ENCODE measurements around the gene SMAP2.

SMAP2 gene

DNA sequence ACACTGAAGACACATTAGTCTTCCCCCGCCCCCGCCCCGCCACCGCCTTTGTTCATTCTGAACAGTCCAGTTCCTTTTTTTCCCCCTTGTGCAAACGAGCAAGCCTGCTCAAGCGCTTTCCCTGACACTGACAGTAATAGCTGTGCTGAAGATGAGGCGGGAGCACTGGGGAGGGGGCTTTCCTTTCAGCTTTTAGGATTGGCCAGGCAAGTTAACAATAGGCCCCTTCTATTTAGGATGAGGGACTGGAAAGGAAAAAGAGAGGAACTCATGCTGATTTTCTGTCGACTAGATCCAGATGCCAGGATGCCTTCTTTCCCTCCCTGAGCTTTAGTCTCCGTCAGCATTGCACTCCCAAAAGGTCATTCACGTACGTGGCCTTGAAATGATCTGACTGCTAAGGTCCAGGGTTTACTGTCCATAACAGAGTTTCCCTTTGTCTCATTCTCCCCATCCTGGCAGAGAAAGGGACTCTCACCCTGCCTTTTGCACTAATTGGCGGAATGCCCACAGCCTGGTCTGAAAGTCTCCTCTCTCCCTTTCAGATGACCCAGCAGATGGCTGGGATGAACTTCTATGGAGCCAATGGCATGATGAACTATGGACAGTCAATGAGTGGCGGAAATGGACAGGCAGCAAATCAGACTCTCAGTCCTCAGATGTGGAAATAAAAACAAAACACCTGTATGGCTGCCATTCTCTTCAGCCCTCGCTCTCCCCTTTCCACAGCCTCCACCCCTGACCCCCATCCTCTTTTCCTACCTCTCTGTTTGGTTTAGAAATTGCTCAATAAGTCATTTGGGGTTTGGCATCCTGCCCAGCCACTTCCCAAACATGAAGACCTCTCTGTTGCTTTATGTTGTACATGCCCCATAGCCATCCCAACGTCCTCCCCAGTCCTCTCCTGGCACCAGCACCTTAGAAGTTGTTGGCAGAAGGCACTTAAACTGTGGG lies 48.2 kb downstream of the SMAP2 start:
- DNase-seq (ENCODE audit: low read depth), result peak; percentile 24

- DNase-seq (ENCODE audit: low read depth), result no peak
Observed at GRCh38 chr1:40422630-40423263, 49.2 kb downstream of the SMAP2 start.

DNA sequence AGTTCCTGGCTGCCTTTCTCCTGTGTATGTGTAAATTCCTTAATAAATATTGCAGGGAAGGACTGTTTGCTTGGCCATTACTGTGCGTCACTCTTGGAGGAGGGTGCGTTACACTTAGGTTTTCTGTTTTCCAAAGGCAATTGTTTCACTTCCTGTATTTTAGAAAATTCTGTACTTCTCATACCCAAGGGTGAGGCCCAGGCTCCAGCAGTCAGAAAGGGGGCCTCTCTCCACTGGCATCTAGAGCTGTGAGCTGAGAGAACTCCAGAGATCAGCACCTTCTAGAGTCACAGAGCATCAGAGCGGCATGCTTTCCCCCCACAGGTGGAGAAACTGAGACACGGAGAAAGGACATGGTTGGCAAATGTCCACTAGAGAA lies 49.7 kb downstream of the SMAP2 start:
- no peak for DNase-seq (ENCODE audit: low read depth)

DNA sequence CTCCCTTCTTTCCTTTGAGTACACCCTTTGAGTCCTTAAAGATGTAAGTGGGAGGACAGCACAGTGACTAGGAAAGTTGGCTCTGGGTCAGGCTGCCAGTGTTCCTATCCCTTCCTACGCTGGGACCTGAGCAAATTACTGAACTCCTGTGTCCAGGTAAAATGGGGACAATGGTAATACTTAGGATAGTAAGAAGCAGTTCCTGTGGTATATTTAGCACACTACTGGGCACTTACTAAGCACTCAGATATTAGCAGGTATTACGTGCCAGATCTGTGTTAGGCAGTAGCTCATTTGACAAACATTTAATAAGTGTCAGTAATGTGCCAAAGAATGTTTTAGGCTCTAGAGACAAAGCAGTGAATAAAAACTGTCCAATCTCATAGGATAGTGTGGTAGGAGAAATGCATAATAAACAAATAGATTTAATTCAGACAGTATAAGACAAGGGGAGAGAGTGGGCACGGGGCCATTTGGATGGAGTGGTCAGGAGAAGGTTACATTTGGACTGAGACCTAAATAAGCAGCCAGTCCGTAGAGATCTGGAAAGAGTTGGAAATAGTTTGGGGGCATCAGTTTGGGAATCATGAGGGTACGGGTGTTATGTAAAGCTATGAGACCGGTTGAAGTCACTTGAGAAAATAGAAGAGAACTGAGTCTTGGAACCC lies 50.6 kb downstream of the SMAP2 start:
- DNase-seq (ENCODE audit: low read depth), result no peak

DNA sequence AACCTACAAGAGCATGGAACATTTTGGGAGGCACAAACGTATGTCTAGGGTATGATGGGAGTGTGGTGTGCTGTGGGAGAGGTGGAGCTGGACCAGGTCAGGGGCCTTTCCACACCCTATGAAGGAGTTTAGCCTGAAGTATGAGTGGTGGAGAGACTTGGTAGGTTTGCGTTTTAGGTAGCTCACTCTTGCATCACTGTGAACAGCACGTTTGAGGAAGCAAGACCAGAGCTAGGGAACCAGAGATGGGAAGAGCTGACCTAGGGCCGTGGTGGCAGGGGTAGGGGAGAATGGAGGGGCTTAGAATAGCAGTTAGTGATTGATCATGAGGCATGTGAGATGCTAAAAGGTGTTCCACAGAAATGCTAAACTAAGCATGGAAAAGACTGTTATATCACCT lies 51.7 kb downstream of the SMAP2 start:
- no peak for DNase-seq (ENCODE audit: low read depth)

- DNase-seq (ENCODE audit: low read depth), result no peak
Observed at GRCh38 chr1:40431385-40431784, 57.9 kb downstream of the SMAP2 start.

DNA sequence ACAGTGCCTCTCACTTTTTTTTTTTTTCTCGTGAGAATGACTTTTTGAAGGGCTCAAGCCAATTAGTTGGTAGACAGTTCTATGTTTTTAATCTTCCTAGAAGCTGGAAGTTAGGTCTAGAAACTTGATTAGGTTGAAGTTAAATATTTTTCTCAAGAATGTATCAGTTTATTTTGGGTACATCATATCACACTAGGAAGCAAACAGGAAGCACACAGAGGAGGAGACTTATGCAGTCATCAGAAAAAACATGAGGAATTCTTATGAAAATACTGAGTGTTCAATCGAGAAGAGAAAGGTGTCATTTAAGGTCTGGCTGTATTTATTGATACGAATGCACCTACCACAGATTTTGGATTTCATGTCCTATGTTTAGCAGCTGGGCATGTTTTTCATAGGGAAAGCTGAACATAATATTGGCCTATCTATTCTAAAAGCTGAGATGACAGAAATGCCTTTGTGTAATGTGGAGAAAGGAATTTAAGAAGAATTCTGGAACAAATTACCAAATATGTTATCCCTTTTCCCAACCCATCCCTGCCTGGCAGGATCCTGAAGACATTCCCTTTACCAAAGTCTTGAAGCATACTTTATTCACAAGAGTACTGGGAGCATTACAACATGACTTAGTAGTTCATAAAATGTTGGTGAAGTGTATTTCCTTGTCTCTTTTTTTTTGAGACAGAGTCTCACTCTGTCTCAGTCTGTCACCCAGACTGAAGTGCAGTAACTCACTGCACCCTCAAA lies 59.3 kb downstream of the SMAP2 start:
- peak; percentile 60 for DNase-seq (ENCODE audit: low read depth)

- DNase-seq (ENCODE audit: low read depth), result no peak
Observed at GRCh38 chr1:40435471-40435870, 61.9 kb downstream of the SMAP2 start.

DNA sequence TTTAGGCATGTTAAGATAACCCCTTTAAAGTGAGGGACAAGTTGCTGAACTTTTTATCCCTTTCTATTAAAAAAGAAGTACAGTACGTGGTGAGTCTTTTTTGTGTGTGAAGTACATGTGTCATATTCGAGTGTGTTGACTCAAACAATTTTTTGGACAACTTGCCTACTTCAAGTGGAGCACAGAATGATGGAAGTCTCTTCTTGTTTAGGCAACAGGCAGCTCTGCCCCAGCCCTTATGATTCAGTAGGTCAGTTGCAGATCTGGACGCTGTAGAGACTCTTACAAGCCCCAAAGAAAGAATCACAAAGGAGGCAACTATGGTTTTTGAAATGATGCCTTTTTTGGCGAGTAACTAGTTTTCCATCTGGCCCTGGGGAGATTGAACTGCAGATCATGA lies 62.3 kb downstream of the SMAP2 start:
- DNase-seq (ENCODE audit: low read depth), result no peak

DNA sequence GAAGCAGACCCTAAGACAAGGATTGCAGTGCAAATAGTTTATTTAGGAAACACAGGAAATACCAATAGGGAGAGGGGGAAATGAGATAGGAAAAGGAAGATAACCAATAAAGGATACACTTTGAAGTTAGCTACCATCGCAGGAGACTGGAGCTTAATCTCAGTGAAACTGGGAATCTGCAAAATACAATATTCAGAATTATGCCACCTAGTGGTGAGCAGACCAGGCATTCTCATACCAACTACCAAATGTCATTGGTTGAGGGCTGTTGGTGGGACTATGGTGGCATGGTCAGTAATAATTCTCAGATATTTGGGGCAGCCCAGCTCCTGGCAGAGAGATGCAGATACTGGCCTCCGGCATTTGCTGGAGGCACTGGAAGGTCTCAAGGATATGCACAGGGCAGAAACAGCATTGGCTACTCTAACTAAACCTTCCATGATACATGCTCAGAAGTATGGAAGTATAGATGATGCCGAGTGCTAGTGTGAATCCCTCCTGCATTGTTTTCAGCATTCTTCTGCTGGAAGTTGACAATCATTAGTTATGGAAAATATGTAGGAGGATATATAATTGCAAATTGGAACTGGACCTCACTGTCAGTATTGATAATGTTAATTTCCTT lies 65.0 kb downstream of the SMAP2 start:
- DNase-seq (ENCODE audit: low read depth), result peak; percentile 39

DNA sequence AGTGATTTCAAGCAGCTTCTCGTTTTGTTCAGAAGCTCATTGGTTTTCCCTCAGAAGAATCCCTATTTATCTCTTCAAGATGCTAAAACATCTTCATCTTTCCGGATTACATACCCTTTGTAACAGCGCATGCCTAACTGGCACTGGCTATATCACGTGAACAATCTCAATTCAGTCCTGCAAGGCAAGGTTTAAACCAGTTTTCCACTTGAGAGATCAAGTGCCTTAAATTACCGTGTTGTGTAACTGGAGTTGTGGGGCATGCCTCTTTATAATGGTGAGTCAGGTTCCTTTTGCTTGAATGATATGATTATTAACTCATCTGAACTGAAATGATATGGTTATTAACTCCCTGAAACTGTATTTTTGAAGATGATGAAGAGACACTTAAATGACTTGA lies 65.7 kb downstream of the SMAP2 start:
- DNase-seq (ENCODE audit: low read depth), result no peak

- DNase-seq (ENCODE audit: low read depth), result peak; percentile 92
Observed at GRCh38 chr1:40449684-40450494, 76.4 kb downstream of the SMAP2 start, which contains the start of gene ZFP69B. TSS of gene ZFP69B (plus strand) at chr1:40450476. CDS start at chr1:40450962, 486 bp downstream.

- peak; percentile 63 for DNase-seq (ENCODE audit: low read depth)
Observed at GRCh38 chr1:40450495-40451237, 77.1 kb downstream of the SMAP2 start.

- DNase-seq (ENCODE audit: low read depth), result no peak
Observed at GRCh38 chr1:40451238-40451585, 77.7 kb downstream of the SMAP2 start.

DNA sequence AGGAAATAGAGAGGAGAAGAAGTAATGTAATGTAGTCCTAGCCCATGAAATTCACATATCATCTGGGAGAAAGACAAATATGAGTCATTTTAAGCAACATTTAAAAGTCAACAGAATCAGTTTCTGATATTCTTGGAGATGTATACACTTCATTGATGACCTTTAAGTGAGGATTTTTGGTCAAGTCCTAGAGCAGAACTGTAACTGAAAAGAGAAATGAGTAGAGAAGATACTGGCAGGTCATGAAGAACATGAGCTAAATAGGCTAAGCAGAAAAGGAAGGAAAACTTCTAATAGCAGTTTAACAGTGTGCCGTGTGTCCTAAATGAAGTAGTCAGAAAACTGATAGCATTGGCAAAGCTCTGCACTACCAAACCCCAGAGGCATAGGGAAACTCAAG lies 81.3 kb downstream of the SMAP2 start:
- DNase-seq (ENCODE audit: low read depth), result no peak

- DNase-seq (ENCODE audit: low read depth), result peak; percentile 3
Observed at GRCh38 chr1:40462956-40463590, 89.5 kb downstream of the SMAP2 start.

GRCh38 chr1:40469327-40469726 lies 95.8 kb downstream of the SMAP2 start:
- no peak for DNase-seq (ENCODE audit: low read depth)
